IMR-90 (cell line): ENCODE data around the gene PRTG. TPM values are rescaled to one million over a fixed set of nuclear protein-coding genes. Genes with fewer than 3 reads are reported as not detected.

Source experiments
- ATAC-seq: fragments of 200-7000 bp; cut with Tn5 transposase; 2 replicates; pipeline ENCODE4 v1.9.1; 2020; ENCODE audit warnings: low read depth, mild to moderate bottlenecking, moderate library complexity
- BruUV-seq: library from RNA; stranded (reverse); fragments of 400-500 nt; replicated peaks from 2 replicates; lab custom pipeline; 2021; lab: Mats Ljungman, UMichigan
- CTCF ChIA-PET: fragments of 300-600 bp; formaldehyde crosslinking; extraction: SDS; loops from one replicate; lab custom pipeline; 2021; ENCODE audit warnings: antibody characterized with exemption; lab: Yijun Ruan, JAX
- POLR2A ChIA-PET: fragments of 300-600 bp; sonication (Branson Sonifier 250); formaldehyde crosslinking; loops from one replicate; lab custom pipeline; 2022; ENCODE audit warnings: antibody characterized with exemption; ENCODE audit not compliant: unreplicated experiment; lab: Charles Lee
- DNase-seq: peaks from one replicate; pipeline ENCODE4 v3.0.0; 2013
- H2AFZ ChIP-seq: replicated peaks from 2 replicates; pipeline ENCODE3; 2013; ENCODE audit warnings: low read length, mild to moderate bottlenecking; ENCODE audit not compliant: poor library complexity
- H2AK5ac ChIP-seq: 2 replicates; pipeline ENCODE4 v1.6.1; 2013; ENCODE audit warnings: low read depth, low read length, inconsistent platforms
- H2AK9ac ChIP-seq: replicated peaks from 2 replicates; pipeline ENCODE3; 2013; ENCODE audit warnings: mild to moderate bottlenecking, low read depth, low read length, moderate library complexity; ENCODE audit not compliant: poor library complexity
- H2BK120ac ChIP-seq: 2 replicates; pipeline ENCODE4 v1.6.1; 2013; ENCODE audit warnings: low read depth, low read length, inconsistent platforms
- H2BK15ac ChIP-seq: 3 replicates; pipeline ENCODE4 v1.6.1; 2013; ENCODE audit warnings: low read depth, low read length, inconsistent platforms
- H2BK20ac ChIP-seq: 2 replicates; pipeline ENCODE4 v1.6.1; 2013; ENCODE audit warnings: low read depth, mild to moderate bottlenecking, inconsistent platforms, low read length, moderate library complexity
- H2BK5ac ChIP-seq: 2 replicates; pipeline ENCODE4 v1.6.1; 2013; ENCODE audit warnings: mild to moderate bottlenecking, low read depth, low read length, inconsistent platforms; ENCODE audit not compliant: poor library complexity, severe bottlenecking
- H3K14ac ChIP-seq: replicated peaks from 2 replicates; pipeline ENCODE4 v1.6.1; 2013; ENCODE audit warnings: low read depth, low read length, inconsistent platforms
- H3K18ac ChIP-seq: 2 replicates; pipeline ENCODE4 v1.6.1; 2013; ENCODE audit warnings: low read depth, low read length, control low read depth
- H3K23ac ChIP-seq: 2 replicates; pipeline ENCODE4 v1.6.1; 2013; ENCODE audit warnings: low read depth, low read length, inconsistent platforms
- H3K27ac ChIP-seq: 2 replicates; pipeline ENCODE4 v1.5.1; 2013; ENCODE audit warnings: mild to moderate bottlenecking, control low read depth, low read length; ENCODE audit not compliant: insufficient read depth
- H3K27me3 ChIP-seq: 2 replicates; pipeline ENCODE4 v1.6.1; 2013; ENCODE audit warnings: low read length; ENCODE audit not compliant: control insufficient read depth, insufficient read depth
- H3K36me3 ChIP-seq: 2 replicates; pipeline ENCODE4 v1.6.1; 2013; ENCODE audit warnings: low read length, mixed read lengths; ENCODE audit not compliant: control insufficient read depth, insufficient read depth
- H3K4ac ChIP-seq: 2 replicates; pipeline ENCODE4 v1.6.1; 2013; ENCODE audit warnings: low read depth, low read length, inconsistent platforms
- H3K4me1 ChIP-seq: 2 replicates; pipeline ENCODE4 v1.6.1; 2013; ENCODE audit warnings: low read length, mixed read lengths; ENCODE audit not compliant: control insufficient read depth, insufficient read depth
- H3K4me2 ChIP-seq: 2 replicates; pipeline ENCODE4 v1.6.1; 2013; ENCODE audit warnings: low read depth, mild to moderate bottlenecking, control low read depth, low read length, moderate library complexity
- H3K4me3 ChIP-seq: 2 replicates; pipeline ENCODE4 v1.5.1; 2013; ENCODE audit warnings: low read depth, mild to moderate bottlenecking, control low read depth, low read length, moderate library complexity; ENCODE audit not compliant: insufficient read depth
- H3K56ac ChIP-seq: 2 replicates; pipeline ENCODE4 v1.6.1; 2013; ENCODE audit warnings: low read length, inconsistent platforms; ENCODE audit not compliant: insufficient read depth; ENCODE audit errors: extremely low read depth
- H3K79me1 ChIP-seq, 2 experiments: 2 replicates each; pipeline ENCODE4 v1.6.1; 2013; ENCODE audit warnings: low read length in 2 of 2, inconsistent platforms in 1 of 2, low read depth in 1 of 2
- H3K9ac ChIP-seq: 2 replicates; pipeline ENCODE4 v1.6.1; 2013; ENCODE audit warnings: low read depth, low read length, control low read depth
- H3K9me1 ChIP-seq: 2 replicates; pipeline ENCODE4 v1.6.1; 2013; ENCODE audit warnings: low read length, inconsistent platforms; ENCODE audit not compliant: insufficient read depth
- H3K9me3 ChIP-seq: 2 replicates; pipeline ENCODE4 v1.6.1; 2013; ENCODE audit warnings: low read length; ENCODE audit not compliant: control insufficient read depth, insufficient read depth
- H4K20me1 ChIP-seq: 2 replicates; pipeline ENCODE4 v1.6.1; 2013; ENCODE audit warnings: low read length, inconsistent platforms; ENCODE audit not compliant: insufficient read depth
- H4K5ac ChIP-seq: 2 replicates; pipeline ENCODE4 v1.6.1; 2013; ENCODE audit warnings: mild to moderate bottlenecking, low read depth, low read length, control low read depth
- H4K8ac ChIP-seq, 2 experiments: 2 replicates each; pipeline ENCODE4 v1.6.1; 2013; ENCODE audit warnings: low read depth in 2 of 2, low read length in 2 of 2, control low read depth in 1 of 2, inconsistent platforms in 1 of 2
- H4K91ac ChIP-seq: 2 replicates; pipeline ENCODE4 v1.6.1; 2013; ENCODE audit warnings: low read depth, low read length, inconsistent platforms; ENCODE audit not compliant: insufficient read depth
- BHLHE40 ChIP-seq: fragments of 150-350 bp; IDR thresholded peaks from 2 replicates; pipeline ENCODE4 v1.6.1; 2016; ENCODE audit warnings: mild to moderate bottlenecking, low read depth, low read length
- CEBPB ChIP-seq: IDR thresholded peaks from 2 replicates; pipeline ENCODE4 v1.6.1; 2012; ENCODE audit warnings: low read depth, low read length, improper control_type of control experiment
- ELK1 ChIP-seq: fragments of 150-350 bp; IDR thresholded peaks from 2 replicates; pipeline ENCODE4 v1.6.1; 2016; ENCODE audit warnings: low read depth, mild to moderate bottlenecking, low read length, moderate library complexity, borderline replicate concordance
- MAZ ChIP-seq: IDR thresholded peaks from 2 replicates; pipeline ENCODE4 v1.6.1; 2012; ENCODE audit warnings: low read depth, mild to moderate bottlenecking, low read length, improper control_type of control experiment, moderate library complexity, borderline replicate concordance
- NFE2L2 ChIP-seq: fragments of 150-350 bp; IDR thresholded peaks from 2 replicates; pipeline ENCODE4 v1.6.1; 2016; ENCODE audit warnings: low read depth, mild to moderate bottlenecking, low read length
- POLR2A ChIP-seq: IDR thresholded peaks from 2 replicates; pipeline ENCODE4 v1.6.1; 2012; ENCODE audit warnings: mild to moderate bottlenecking, low read depth, low read length
- RAD21 ChIP-seq: IDR thresholded peaks from 2 replicates; pipeline ENCODE4 v1.6.1; 2012; ENCODE audit warnings: low read length, improper control_type of control experiment
- USF2 ChIP-seq: fragments of 150-350 bp; IDR thresholded peaks from 2 replicates; pipeline ENCODE4 v1.6.1; 2017; ENCODE audit warnings: mild to moderate bottlenecking, antibody characterized with exemption, low read length, low read depth
- WGBS, 2 experiments: methylation state at CpG; one replicate each; pipeline versions ENCODE4 v1.1.5 to v1.1.7; 2013; ENCODE audit warnings: missing lambda C conversion rate in 2 of 2; ENCODE audit not compliant: insufficient read length in 1 of 2; ENCODE audit errors: extremely low coverage in 2 of 2; 5-methylcytosine and 5-hydroxymethylcytosine counted together
- dilution Hi-C: fragments of 300-500 bp; cut with HindIII; formaldehyde crosslinking; loops from one replicate; pipeline ENCODE4 v1.14.3; 2018; ENCODE audit warnings: low sequenced_read_pairs; ENCODE audit not compliant: unreplicated experiment
- in situ Hi-C: fragments of 300-500 bp; cut with MboI; formaldehyde crosslinking; loops from 3 replicates; pipeline ENCODE4 v1.14.3; 2019; ENCODE audit warnings: low sequenced_read_pairs, inconsistent platforms, mixed read lengths
- intact Hi-C: fragments of 100-400 bp; cut with micrococcal nuclease; formaldehyde crosslinking; loops from 2 replicates; pipeline ENCODE4 v1.10.0; 2022
- polyA plus RNA-seq, 3 experiments: library from polyadenylated mRNA; depleted of rRNA; stranded (reverse); fragments of >200 nt; gene quantifications; 2 replicates each; pipeline ENCODE4 v1.2.3, GENCODE V29; 2012; ENCODE audit warnings: low replicate concordance in 1 of 3
- total RNA-seq: library from RNA; depleted of rRNA; stranded (reverse); fragments of >200 nt; gene quantifications from 2 replicates; pipeline ENCODE4 v1.2.3, GENCODE V29; 2012

Gene PRTG
- total and polyA plus RNA-seq, 2 of the 4 experiments (the other 2 are of a cell fraction), result 0.99 to 1.4 TPM

- Histone ChIP-seq H4K20me1 (no peaks in the 10 kb centered on the region), H3K79me1 (no peaks in the 10 kb centered on the region), H3K18ac (no peak overlapping the region), H3K27ac (no peak overlapping the region), H2AK9ac (no peak overlapping the region), H2BK120ac (no peak overlapping the region), H2BK5ac (no peak overlapping the region), H3K4me3 (no peak overlapping the region), H2BK15ac (no peak overlapping the region), H2BK20ac (no peak overlapping the region), H4K8ac (no peak overlapping the region), H4K91ac (no peak overlapping the region), H3K9me1 (no peaks in the 10 kb centered on the region), H3K9me3 (no peaks in the 10 kb centered on the region), H2AFZ (no peak overlapping the region), H3K14ac (no peak overlapping the region), H3K9ac (no peak overlapping the region), H2AK5ac (no peak overlapping the region), H3K56ac (no peak overlapping the region), H3K23ac (no peak overlapping the region), H3K36me3 (no peaks in the 10 kb centered on the region), H3K4me1 (peaks cover 3% of the 10 kb centered on the region; the same call in 1 of the 2 replicates), H3K4me2 (no peak overlapping the region), H3K4ac (no peak overlapping the region), H4K5ac (no peak overlapping the region), H3K27me3 (peaks cover 10% of the 10 kb centered on the region)
- intact Hi-C loops, result loop anchor here (5.0 kb wide), 1 partner anchor 689 kb away; no protein-coding TSS in a partner anchor
- WGBS, 2 experiments, result no CpG with 5 or more reads among the region's 1 CpG
- ATAC-seq, result no peak
- dilution Hi-C loops, result no loop called here
- no peak for DNase-seq
- TF ChIP-seq CEBPB (no peak), NFE2L2 (no peak), BHLHE40 (no peak), POLR2A (no peak), MAZ (no peak), USF2 (no peak), RAD21 (no peak), ELK1 (no peak)
- ChIA-PET CTCF (interaction anchor here (0.6 kb wide), 1 partner anchor 520 kb away, joined by 3 read pairs; no protein-coding TSS in a partner anchor), POLR2A (interaction anchor here (0.6 kb wide), 1 partner anchor 86 kb away, joined by 7 read pairs; no protein-coding TSS in a partner anchor)
- in situ Hi-C loops, result no loop called here
- BruUV-seq, result no TSS peak
Observed at GRCh38 chr15:55738715-55739114, 4.2 kb downstream of the PRTG start.
